ENCODE results near the gene ZNF524.
"Not testable (repeated sequence)": the region's sequence is repeated elsewhere in the genome, so short reads cannot be mapped to it uniquely, and the experiment has no call there.

Gene ZNF524

DNA sequence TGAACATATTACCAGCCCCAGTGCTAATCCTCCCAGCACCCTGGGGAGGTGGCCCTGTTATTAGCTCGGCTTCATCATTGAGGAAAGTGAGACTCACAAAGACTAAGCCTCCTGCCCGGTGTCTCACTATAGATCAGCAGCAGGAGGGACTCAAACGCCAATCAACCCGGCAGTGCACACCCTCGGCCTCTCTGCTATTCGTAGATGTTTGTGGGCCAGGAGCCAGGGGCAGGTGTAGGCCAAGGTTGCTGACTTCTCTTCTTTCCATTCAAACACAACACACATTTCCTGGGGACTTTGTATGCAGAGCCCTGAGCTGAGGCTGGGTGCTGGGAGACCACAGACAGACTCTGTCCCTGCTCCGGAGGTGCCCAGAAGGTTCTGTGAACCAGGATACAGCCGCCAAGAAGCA is 45.3 kb upstream of the ZNF524 start:
- H3K4me3 ChIP-seq (ENCODE audit: low read depth, low read length): no peak overlapping the region
- TF ChIP-seq CTCF (IDR thresholded peaks at IDR 0.05; ENCODE audit: insufficient read depth, low read depth, low read length, missing control alignments): no peak
- no peak for DNase-seq (ENCODE audit: low read depth)

- DNase-seq (ENCODE audit: low read depth): no peak
- no peak overlapping the region for H3K4me3 ChIP-seq (ENCODE audit: low read depth, low read length)
- no peak for TF ChIP-seq CTCF (IDR thresholded peaks at IDR 0.05; ENCODE audit: insufficient read depth, low read depth, low read length, missing control alignments)
These were observed 40.4 kb upstream of the ZNF524 start for GRCh38 chr19:55559684-55560083.

DNA sequence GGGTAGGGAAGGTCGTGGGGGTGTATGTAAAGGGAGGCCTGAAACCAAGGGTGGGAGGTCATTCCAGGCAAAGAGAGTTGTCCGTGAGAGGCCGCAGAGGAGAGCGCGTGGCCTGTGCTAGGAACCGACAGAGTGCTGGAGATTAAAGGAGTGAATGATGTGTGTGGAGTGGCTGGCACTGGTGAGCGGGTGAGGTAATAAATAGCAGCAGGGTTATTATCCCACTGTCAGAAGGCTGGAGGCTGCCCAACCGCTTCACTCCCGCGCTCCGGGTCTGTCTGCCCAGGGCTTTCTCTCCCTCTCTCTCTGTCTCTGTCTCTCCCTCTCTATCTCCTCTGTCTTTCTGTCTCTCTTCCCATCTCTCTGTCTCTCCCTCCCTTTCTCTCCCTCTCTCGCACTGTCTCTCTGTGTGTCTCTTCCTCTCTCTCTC is 36.8 kb upstream of the ZNF524 start:
- no peak overlapping the region for H3K4me3 ChIP-seq (ENCODE audit: low read depth, low read length)
- DNase-seq (ENCODE audit: low read depth): no peak
- TF ChIP-seq CTCF (IDR thresholded peaks at IDR 0.05; ENCODE audit: insufficient read depth, low read depth, low read length, missing control alignments): no peak

GRCh38 chr19:55566823-55567222 is 33.3 kb upstream of the ZNF524 start:
- no peak for TF ChIP-seq CTCF (IDR thresholded peaks at IDR 0.05; ENCODE audit: insufficient read depth, low read depth, low read length, missing control alignments)
- DNase-seq (ENCODE audit: low read depth): no peak
- H3K4me3 ChIP-seq (ENCODE audit: low read depth, low read length): no peak overlapping the region

GRCh38 chr19:55567708-55568328 is 32.3 kb upstream of the ZNF524 start:
- TF ChIP-seq CTCF (IDR thresholded peaks at IDR 0.05; ENCODE audit: insufficient read depth, low read depth, low read length, missing control alignments): no peak
- DNase-seq (ENCODE audit: low read depth): no peak

GRCh38 chr19:55569477-55569876 is 30.6 kb upstream of the ZNF524 start:
- DNase-seq (ENCODE audit: low read depth); H3K4me3 ChIP-seq (ENCODE audit: low read depth, low read length): not testable (repeated sequence)

More at GRCh38 chr19:55567708-55568328, 32.3 kb upstream of the ZNF524 start:
- no peak overlapping the region for H3K4me3 ChIP-seq (ENCODE audit: low read depth, low read length)

DNA sequence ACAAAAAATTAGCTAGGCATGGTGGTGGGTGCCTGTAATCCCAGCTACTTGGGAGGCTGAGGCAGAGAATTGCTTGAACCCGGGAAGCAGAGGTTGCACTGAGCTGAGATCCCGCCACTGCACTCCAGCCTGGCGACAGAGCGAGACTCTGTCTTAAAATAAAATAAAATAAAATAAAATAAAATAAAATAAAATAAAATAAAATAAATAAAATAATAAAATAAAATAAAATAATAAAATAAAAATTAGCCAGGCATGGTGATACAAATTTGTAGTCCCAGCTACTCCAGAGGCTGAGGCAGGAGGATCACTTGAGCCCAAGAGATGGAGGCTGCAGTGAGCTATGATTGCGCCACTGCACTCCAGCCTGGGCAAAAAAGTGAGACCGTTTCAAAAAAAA is 26.2 kb upstream of the ZNF524 start:
- H3K4me3 ChIP-seq (ENCODE audit: low read depth, low read length); DNase-seq (ENCODE audit: low read depth): not testable (repeated sequence)

DNA sequence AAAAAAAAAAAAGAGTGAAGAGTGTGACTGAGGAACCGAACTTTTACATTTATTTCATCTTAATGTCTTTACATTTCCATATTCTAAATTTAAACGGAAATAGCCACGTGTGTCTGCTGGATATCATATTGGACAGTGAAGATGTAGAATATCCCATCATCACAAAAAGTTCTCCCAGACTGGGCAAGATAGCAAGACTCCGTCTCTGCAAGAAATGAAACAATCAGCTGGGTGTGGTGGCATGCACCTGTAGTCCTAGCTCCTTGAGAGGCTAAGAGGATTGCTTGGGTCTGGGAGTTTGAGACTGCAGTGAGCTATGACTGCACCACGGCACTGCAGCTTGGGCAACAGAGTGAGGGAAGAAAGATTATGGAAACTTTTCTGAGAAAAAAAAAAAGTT is 23.3 kb upstream of the ZNF524 start:
- TF ChIP-seq CTCF (IDR thresholded peaks at IDR 0.05; ENCODE audit: insufficient read depth, low read depth, low read length, missing control alignments): no peak
- no peak overlapping the region for H3K4me3 ChIP-seq (ENCODE audit: low read depth, low read length)
- DNase-seq (ENCODE audit: low read depth): no peak

All from GM12865 (cell line).